NCI-H1417 treated with DMSO at 0.1 percent for 48 hours (cell line): ENCODE results near the gene HAUS8.
"Not testable (repeated sequence)": the region's sequence is repeated elsewhere in the genome, so short reads cannot be mapped to it uniquely, and the experiment has no call there.

ENCODE experiments used
- DNase-seq: peaks from one replicate; lab custom pipeline; 2025; lab: John Stamatoyannopoulos, UW

Gene HAUS8

GRCh38 chr19:17101686-17102628, 26.7 kb upstream of the HAUS8 start:
- no peak for DNase-seq

- DNase-seq = no peak
Measured at GRCh38 chr19:17098326-17098725, 23.1 kb upstream of the HAUS8 start.

GRCh38 chr19:17097593-17098126, 22.4 kb upstream of the HAUS8 start:
- no peak for DNase-seq

GRCh38 chr19:17095141-17095919, 20.1 kb upstream of the HAUS8 start:
- DNase-seq = no peak

- DNase-seq = not testable (repeated sequence)
Measured at GRCh38 chr19:17094694-17095093, 19.4 kb upstream of the HAUS8 start.

- DNase-seq = no peak
Measured at GRCh38 chr19:17092696-17093095, 17.4 kb upstream of the HAUS8 start.

- DNase-seq = no peak
Measured at GRCh38 chr19:17091758-17092333, 16.6 kb upstream of the HAUS8 start.

- no peak for DNase-seq
Measured at GRCh38 chr19:17090583-17090982, 15.3 kb upstream of the HAUS8 start.

- DNase-seq = no peak
Measured at GRCh38 chr19:17088552-17088951, 13.3 kb upstream of the HAUS8 start.

GRCh38 chr19:17086834-17087233, 11.6 kb upstream of the HAUS8 start:
- no peak for DNase-seq

- no peak for DNase-seq
Measured at GRCh38 chr19:17086120-17086519, 10.9 kb upstream of the HAUS8 start.

GRCh38 chr19:17081672-17082630, 6.7 kb upstream of the HAUS8 start:
- no peak for DNase-seq

- DNase-seq = no peak
Measured at GRCh38 chr19:17080440-17080801, 5.2 kb upstream of the HAUS8 start.

GRCh38 chr19:17079710-17080439, 4.6 kb upstream of the HAUS8 start:
- DNase-seq = no peak

- DNase-seq = no peak
Measured at GRCh38 chr19:17078920-17079709, 3.9 kb upstream of the HAUS8 start.

GRCh38 chr19:17078036-17078919, 3.0 kb upstream of the HAUS8 start:
- DNase-seq = no peak

GRCh38 chr19:17077447-17078028, 2.3 kb upstream of the HAUS8 start:
- DNase-seq = no peak

GRCh38 chr19:17076543-17076991, 1.3 kb upstream of the HAUS8 start:
- no peak for DNase-seq
